Retina (tissue), 1 donor: ENCODE measurements around the gene PALM2AKAP2.
"Not testable (repeated sequence)": the region's sequence is repeated elsewhere in the genome, so short reads cannot be mapped to it uniquely, and the experiment has no call there.

Experiments used
- DNase-seq: peaks from one replicate; pipeline ENCODE4 v3.0.0-alpha.2; 2016

Gene PALM2AKAP2

DNA sequence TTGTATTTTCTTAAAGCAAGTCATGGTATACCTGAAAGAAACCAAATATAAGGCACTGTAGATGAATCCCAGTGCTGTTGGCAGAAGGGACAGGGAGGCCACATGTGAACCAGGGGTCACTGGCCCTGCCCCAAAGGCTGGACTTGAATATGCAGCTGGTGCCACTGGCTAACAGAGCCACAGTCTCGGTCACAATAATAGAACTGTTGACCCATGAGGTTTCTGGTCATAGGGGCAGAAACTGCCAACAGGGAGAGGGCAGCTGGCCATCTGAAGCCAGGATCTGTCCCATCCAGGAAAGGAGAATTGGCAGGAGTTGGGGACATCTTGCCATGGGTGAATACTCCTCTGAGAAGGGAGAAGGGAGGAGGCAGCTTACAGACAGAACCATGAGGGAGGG, 31.9 kb downstream of the PALM2AKAP2 start:
- no peak for DNase-seq

DNA sequence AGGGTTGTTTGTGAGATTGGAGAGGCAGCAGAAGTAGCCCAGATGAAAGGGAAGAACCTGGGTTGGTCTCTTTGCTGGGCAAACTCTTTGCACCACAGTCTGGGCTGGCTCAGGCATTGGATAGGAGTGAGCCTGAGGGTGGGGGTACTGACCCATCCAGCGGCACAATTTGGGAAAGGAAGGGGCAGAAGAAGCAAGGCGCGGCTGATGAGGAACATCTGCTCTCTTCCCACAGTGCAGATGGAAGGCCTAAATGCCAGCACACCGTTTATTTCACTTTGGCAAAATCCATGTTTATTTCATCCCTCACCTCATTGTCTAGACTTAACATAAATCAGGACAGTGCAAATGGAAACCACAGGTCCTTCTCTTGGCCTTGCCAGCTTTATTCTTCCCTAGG, 32.3 kb downstream of the PALM2AKAP2 start:
- DNase-seq: peak; percentile 8

DNA sequence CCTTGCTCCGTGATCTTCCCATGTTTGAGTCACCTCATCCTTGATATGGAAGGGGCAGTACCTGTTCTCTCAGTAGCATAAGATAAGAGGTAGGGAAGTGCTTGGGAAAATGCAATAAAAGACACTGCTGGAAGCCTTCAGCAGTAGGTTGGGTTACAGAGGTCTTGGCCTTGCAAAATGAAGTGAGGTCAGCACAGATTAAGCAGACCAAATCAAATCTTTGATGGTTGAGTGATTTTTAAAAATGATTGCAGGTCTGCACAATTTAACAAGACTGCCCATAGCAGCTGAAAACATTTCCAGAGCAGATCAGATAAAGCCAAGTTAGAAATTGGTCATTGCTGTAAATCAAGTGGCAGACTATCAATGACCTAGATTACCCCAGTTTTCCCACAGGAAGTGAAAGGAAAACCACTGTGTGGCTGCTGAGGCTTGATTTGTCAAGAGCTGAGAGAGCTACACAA, 32.9 kb downstream of the PALM2AKAP2 start:
- peak; percentile 63 for DNase-seq

DNA sequence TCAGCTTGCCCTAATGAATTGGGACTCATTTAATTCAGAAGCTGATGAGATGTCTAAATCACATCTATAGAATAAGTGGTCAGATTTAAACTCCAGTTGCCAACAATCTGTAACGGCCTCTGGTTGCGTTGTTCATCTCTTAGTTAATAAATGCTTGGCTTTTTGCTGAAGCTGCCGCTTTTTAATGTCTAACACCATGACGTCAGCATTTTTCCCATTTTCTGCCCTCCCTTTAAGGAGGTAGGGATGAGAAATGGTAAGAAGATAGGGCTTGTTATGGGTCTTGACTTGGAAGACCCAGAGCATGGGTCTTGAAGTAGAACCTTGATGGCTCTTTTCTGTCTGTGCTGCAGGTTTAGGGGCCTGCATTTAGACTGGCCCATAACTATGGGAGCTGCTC, 33.3 kb downstream of the PALM2AKAP2 start:
- DNase-seq: no peak

DNA sequence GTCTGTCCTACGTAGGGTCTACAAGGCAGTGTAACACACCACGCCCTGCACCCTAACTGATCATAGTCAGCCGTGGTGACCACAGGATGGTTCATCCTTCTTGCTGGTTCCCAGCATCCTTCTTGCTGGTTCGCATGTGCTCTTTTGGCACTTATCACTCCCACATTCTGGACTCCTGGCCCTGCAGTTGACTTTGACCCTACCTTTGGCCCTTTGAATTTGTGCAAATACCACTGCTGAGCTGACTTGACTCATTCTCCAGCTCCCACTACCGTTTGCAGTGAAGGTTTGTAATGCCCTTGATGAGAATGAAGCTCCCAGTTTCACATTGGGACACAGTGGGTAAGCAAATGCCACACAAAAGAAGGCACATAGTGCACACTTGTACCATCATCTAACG, 33.8 kb downstream of the PALM2AKAP2 start:
- DNase-seq: no peak

DNA sequence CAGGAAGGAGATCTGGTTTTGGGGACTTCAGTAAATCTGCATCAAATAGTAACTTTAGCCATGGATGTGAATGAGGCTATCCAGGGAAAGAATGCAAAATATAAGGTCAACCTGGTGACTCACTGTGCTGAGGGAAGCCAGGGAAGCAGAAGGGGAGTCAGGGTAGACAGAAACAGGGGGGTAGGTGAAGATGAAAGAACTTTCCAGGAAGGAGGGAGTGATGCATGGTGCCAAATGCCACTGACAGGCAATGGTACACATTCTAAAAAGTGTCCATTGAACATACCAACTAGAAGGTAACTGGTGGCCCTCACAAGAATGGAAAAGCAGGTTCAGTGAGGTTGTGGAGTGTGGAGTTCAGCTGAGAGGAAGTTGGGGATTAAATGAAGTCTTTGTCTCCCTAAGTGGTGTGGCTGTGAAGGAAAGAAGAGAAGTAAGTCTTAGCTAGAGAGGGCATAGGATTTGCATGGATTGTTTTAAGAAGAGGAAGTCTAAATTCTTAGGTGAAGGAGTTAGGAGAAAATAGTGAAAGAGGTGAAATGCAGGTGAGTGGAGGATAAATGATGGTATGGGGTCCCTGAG, 35.5 kb downstream of the PALM2AKAP2 start:
- no peak for DNase-seq

DNA sequence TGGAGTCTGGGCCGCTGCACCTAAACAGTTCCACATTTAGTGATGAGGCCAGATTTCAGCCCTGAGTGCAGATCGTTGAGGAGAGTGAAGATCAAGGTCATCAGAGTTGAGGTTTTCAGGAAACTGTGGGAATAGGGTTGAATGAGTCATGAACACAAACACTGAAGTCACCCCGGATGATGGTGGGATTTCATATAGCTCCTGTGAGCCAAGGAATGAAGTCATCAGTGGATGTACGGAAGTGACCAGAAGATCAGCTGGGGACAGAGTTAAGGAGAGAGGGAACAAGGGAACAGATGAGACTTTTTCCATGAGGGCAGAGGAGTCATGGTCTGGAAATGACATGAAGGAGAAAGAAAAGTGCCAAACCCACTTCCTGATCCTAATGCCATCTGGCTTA, 36.5 kb downstream of the PALM2AKAP2 start:
- no peak for DNase-seq

DNA sequence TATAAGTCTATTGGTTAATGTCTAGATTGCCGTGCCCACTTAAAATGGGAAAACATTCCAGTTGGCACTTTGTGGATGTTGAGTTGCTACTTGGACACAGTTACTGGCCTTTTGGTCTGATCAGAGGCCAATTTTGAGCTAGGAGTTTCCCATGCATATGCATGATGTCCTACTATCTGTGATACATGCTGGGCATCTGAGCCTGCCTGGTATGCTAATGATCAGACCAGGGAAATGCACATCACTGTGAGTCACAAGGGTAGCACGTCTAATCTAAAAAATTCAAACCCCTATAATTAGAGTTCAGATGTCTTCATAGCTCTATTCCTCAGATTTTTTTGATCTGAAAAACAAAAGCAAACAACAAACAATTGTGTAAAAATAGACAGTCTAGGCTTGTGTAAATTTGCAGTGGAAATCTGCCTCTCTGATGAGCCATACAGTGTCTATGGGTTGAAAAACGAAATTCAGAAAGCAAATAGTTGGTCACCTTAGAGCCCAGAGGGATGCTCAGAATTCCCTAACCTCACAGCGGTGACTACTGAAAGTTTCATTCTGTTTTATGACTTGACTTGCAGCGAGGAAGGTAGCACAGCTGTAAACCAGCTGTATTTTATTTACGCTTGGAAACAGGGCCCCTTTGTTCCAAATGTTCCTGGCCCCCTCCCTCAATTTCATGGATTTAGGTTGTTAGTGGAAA, 37.3 kb downstream of the PALM2AKAP2 start:
- no peak for DNase-seq

DNA sequence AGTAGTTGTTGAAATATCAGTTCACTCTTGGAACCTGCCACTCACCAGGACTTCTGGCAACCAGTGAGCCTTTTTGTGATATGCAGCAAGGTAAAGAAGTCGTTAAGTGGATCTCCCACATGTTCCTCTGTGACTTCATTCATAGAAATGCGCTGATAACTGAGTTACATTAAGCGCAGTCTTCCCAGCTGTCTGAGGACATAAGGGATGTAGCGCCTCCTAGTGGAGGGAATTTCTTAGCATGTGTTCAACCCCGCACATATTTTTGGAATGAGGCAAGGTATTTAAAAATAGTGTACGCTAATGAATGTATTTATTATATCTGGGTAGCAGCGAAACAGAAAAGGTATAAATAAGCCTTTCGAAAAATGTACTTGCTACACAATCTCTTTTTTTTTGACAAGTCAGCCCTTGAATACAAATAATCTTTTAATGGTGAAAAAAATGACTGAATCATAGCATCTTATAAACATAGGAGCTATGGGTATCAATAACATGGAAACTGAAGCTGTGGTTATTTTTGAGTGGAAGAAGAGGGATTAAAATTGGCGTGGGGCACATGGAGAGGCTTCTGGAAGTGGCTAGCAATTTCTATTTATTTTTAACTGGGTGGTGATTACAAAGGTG, 38.0 kb downstream of the PALM2AKAP2 start:
- DNase-seq: peak; percentile 68

DNA sequence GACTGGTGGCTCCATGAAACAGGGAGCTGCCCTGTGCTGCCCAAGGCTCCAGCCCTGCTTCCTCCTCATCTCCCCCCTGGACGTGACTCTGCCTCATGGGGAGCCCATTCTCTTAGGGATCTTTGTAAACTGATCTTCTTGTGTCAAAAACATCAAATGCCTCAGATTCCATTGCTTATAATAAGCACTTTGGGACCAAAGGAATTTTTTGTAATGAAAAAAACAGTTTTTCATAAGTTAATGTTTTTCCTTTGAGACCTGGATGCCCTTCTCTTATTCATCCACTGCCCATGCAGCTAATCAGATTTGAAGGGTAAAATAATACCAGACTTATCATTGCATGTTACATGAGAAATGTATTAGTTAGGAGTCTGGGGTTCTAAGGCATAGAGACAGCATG, 41.7 kb downstream of the PALM2AKAP2 start:
- no peak for DNase-seq

DNA sequence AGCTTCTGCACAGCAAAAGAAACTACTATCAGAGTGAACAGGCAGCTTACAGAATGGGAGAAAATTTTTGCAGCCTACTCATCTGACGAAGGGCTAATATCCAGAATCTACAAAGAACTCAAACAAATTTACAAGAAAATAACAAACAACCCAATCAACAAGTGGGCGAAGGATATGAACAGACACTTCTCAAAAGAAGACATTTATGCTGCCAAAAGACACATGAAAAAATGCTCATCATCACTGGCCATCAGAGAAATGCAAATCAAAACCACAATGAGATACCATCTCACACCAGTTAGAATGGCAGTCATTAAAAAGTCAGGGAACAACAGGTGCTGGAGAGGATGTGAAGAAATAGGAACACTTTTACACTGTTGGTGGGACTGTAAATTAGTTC, 45.4 kb downstream of the PALM2AKAP2 start:
- not testable (repeated sequence) for DNase-seq

DNA sequence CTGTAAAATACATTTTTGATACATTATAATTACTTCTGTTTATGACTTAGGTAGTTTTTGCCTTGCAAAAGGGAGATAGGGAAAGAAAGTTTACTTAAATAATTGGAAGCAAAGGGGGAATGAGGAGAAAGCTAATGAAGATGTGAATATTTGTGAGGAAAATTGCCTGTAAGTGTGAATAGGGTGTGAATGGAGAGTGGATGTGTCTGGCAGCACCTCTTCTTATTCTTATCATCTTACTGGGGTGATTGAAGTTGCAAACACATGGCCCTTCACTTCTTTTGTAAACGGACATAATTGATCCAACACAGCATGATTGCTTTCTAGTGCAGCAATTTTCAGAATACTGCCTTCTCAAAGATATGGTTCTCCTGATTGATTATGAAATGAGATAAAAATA, 46.6 kb downstream of the PALM2AKAP2 start:
- DNase-seq: no peak

DNA sequence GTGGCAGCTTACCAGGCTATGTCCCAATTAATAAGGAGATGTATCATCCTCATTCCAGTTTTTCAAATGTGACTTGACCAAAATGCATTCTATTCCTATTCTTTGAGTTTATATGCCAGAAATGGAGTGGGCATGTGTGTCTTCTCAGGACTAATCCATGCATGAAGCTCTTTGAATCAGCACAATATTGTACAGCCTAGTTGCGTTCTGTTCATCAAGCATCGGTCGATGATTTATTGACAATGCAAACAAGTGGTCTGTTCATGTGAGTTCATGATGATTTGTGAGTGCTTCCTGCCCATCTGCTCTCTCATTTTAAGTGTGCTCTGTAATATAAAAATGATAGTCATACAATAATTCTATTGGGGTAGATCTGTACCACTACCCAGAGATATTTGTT, 48.3 kb downstream of the PALM2AKAP2 start:
- DNase-seq: no peak
